AG09319 (cell line): Measurements from ENCODE around the gene SYT9.

ENCODE experiments used
- DNase-seq: peaks from one replicate; pipeline ENCODE4 v3.0.0-alpha.2; 2010; ENCODE audit warnings: low read depth; ENCODE audit errors: extremely low read depth
- CTCF ChIP-seq: IDR thresholded peaks from 2 replicates; pipeline ENCODE4 v1.5.1; 2011; ENCODE audit warnings: low read depth, mild to moderate bottlenecking, inconsistent platforms, low read length, moderate library complexity

SYT9 gene

GRCh38 chr11:7422544-7423331 is 171.0 kb downstream of the SYT9 start:
- TF ChIP-seq CTCF = no peak
- no peak for DNase-seq

- TF ChIP-seq CTCF = no peak
- DNase-seq = no peak
Measured at GRCh38 chr11:7423946-7424345, 172.2 kb downstream of the SYT9 start.

GRCh38 chr11:7427733-7428132 is 176.0 kb downstream of the SYT9 start:
- DNase-seq = no peak
- no peak for TF ChIP-seq CTCF

- TF ChIP-seq CTCF = no peak
- no peak for DNase-seq
Measured at GRCh38 chr11:7428196-7428595, 176.5 kb downstream of the SYT9 start.

- no peak for TF ChIP-seq CTCF
- DNase-seq = no peak
Measured at GRCh38 chr11:7430496-7430895, 178.8 kb downstream of the SYT9 start.

GRCh38 chr11:7435176-7435575 is 183.5 kb downstream of the SYT9 start:
- DNase-seq = no peak
- TF ChIP-seq CTCF = no peak

- no peak for DNase-seq
- TF ChIP-seq CTCF = no peak
Measured at GRCh38 chr11:7436146-7436545, 184.4 kb downstream of the SYT9 start.
